GM12801 (cell line): Measurements from ENCODE around the gene HSBP1L1.

ENCODE experiments used
- TF ChIP-seq, protein P1 (sequence below): IDR thresholded peaks from one replicate; pipeline ENCODE4 v1.5.1; 2011; ENCODE audit warnings: control low read depth; ENCODE audit not compliant: insufficient read length; ENCODE audit errors: extremely low read depth

The HSBP1L1 gene

DNA sequence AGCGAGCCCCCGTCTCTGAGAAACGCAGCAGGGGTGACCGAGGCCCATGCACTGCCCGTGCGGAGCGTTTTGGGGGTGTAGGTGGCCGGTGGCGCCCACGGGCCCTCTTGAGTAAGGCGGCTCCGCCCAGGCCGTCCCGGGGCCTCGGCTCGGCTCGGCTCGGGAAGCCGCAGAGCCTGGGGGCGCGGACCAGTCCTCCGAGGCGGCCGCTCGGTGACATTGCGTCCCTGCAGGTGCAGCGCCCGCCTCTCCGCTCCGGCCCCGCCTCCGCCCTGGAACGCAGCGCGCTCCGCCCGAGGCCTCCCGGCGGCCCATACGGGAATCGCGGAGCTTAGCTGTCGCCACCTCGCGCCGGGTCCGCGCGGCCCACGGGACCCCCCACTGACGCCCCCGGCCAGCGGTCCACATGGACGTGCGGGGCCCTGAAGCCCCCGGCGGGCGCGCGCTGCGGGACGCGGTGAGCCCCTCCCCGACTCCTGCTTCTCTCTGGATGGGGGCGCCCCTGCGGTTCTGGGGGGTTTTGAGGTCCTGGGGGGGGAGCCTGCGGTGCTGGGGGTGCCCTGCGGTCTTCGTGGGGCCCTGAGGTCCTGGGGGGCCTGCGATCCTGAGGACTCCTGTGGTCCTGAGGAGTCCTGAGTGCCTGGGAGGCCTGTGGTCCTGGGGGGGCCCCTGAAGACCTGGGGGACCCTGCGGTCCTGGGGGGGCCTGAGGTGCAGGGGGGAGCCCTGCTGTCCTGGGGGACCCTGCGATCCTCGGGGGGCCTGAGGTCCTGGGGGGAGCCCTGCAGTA is at the start of gene HSBP1L1:
Gene HSBP1L1 (plus strand): TSS at position 314 of the 789 bp plus-strand sequence. CDS start 93 bp downstream, at position 407.
- TF ChIP-seq, protein P1, sequence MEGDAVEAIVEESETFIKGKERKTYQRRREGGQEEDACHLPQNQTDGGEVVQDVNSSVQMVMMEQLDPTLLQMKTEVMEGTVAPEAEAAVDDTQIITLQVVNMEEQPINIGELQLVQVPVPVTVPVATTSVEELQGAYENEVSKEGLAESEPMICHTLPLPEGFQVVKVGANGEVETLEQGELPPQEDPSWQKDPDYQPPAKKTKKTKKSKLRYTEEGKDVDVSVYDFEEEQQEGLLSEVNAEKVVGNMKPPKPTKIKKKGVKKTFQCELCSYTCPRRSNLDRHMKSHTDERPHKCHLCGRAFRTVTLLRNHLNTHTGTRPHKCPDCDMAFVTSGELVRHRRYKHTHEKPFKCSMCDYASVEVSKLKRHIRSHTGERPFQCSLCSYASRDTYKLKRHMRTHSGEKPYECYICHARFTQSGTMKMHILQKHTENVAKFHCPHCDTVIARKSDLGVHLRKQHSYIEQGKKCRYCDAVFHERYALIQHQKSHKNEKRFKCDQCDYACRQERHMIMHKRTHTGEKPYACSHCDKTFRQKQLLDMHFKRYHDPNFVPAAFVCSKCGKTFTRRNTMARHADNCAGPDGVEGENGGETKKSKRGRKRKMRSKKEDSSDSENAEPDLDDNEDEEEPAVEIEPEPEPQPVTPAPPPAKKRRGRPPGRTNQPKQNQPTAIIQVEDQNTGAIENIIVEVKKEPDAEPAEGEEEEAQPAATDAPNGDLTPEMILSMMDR, result no peak

GRCh38 chr18:79915161-79916127 is 49.0 kb upstream of the HSBP1L1 start:
- TF ChIP-seq, protein P1, result no peak

DNA sequence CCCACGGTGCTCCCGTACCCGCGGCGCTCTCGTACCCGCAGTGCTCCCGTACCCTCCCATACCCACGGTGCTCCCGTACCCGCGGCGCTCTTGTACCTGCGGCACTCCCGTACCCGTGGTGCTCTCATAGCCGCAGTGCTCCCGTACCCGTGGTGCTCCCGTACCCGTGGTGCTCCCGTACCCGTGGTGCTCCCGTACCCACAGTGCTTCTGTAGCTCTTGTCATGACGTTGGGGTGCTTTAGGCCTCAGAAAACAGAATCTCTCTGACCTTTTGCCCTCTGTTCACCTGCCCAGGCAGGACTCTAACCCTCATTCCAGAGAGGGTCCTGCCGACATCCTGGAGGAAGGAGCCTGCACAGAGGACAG is 48.3 kb upstream of the HSBP1L1 start:
- TF ChIP-seq, protein P1, result no peak

DNA sequence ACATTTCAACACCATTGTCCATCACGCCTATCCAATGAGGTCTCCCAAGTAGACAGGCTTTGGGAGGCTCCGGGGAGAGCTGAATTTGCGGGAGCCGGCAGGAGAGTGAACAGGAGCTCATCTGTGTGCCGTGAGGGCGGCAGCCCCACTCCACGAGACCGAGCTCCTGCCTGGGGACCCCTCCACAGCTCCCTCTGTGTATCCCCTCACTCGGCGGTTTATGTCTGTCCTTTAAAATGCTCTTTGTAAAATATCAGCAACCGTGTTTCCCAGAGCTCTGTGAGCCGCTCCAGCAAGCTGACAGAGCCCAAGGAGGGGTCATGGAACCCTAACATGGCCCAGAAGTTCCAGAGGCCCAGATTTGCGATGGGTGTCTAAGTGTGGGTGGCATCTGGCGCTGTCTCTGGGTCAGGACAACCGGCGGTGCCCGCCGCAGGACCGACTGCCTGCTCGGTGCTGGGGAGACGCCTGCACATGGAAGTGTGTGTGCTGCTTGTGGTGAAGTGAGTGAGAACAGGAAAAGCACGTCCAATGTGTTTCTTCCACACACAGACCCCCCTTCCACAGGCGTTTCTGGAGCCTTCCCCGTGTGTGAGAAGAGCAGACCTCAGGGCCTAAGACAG is 47.8 kb upstream of the HSBP1L1 start:
- TF ChIP-seq, protein P1, result no peak

- TF ChIP-seq, protein P1, result no peak
Measured at GRCh38 chr18:79917169-79917852, 47.1 kb upstream of the HSBP1L1 start.

DNA sequence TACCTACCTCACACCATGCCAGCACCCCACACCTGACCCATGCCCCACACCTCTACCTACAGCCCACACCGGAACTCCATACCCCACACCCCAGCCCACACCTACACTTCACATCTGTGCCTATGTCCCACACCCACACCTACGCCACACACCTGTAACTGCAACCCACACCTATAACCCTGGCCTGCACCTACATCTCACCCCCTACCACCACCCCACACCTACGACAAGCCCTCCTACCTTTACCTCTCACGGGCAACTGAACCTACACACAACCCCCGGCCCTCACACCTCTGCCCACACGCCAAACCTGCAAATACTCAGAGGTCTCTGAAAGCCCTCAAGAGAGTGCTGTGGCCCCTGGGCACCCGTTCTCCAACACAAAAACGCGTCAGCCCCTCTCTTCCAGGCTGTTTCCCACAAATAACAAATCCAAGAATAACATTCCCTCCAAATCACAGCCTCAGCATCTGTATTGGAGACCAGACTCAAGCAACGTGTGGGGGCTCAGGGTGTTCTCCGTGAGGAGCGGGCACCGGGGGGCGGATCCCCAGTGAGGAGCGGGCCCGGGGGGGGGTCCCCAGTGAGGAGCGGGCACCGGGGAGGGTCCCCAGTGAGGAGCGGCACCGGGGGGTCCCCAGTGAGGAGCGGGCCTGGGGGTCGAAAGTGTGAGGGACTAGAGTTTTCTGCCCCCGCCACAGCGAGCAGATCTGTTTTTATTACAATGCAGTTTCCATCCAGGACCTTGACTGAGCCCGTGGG is 46.4 kb upstream of the HSBP1L1 start:
- TF ChIP-seq, protein P1, result no peak
